ENCODE data around the gene SCN2A.

SCN2A gene

DNA sequence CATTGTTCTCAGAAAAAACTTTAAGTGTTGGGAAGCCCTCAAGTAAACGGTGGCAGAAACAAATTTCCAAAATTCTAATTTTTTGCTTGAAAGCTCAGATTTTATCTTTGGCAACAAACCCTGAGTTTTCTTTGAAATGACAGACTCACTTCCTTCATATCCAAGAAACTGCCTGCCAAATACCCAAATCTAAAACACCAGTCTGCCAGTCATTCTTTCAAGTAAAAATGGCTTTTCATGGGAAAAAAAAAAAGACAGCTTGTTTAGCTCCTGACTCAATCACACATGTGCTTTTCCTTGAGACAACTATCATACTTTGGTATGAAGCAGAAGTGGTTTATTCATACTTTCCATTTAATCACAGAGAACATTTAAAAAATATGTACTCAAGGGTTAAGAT, 189.7 kb downstream of the SCN2A start:
- Histone ChIP-seq H3K27ac (ENCODE audit: low read length) (no peak overlapping the region), H3K4me1 (ENCODE audit: insufficient read depth, low read length) (peaks cover 10% of the 10 kb centered on the region; the same call in 1 of the 2 replicates), H3K9ac (ENCODE audit: low read depth, low read length) (no peak overlapping the region), H3K27me3 (ENCODE audit: insufficient read depth, low read length) (no peaks in the 10 kb centered on the region), H3K36me3 (ENCODE audit: insufficient read depth, low read depth, low read length) (no peaks in the 10 kb centered on the region), H3K9me3 (ENCODE audit: insufficient read depth, low read depth, low read length) (no peaks in the 10 kb centered on the region), H3K4me3 (ENCODE audit: low read length) (no peak overlapping the region)

DNA sequence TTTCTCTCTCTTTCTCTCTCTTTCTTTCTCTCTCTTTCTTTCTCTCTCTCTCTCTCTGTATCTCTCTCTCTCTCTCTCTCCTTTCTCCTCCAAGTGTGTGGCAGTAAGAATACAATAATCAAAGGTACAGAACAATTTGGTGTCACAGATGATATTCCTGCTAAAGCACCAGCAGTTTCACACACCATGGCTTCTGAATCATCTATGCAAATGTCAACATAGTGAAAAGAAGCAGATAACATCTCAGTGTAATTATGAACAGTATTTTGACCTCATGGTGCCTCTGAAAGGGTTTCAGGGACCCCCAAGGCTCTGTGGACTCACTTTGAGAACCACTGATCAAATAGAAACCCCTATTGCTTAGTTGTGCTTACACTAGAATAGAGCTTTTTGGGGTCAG, 191.8 kb downstream of the SCN2A start:
- H3K27ac ChIP-seq (ENCODE audit: low read length), result no peak overlapping the region
- no peaks in the 10 kb centered on the region for H3K36me3 ChIP-seq (ENCODE audit: insufficient read depth, low read depth, low read length)
- H3K27me3 ChIP-seq (ENCODE audit: insufficient read depth, low read length), result no peaks in the 10 kb centered on the region
- H3K9ac ChIP-seq (ENCODE audit: low read depth, low read length), result no peak overlapping the region
- H3K4me3 ChIP-seq (ENCODE audit: low read length), result no peak overlapping the region
- H3K4me1 ChIP-seq (ENCODE audit: insufficient read depth, low read length), result peaks cover 23% of the 10 kb centered on the region; the same call in 1 of the 2 replicates
- no peaks in the 10 kb centered on the region for H3K9me3 ChIP-seq (ENCODE audit: insufficient read depth, low read depth, low read length)

DNA sequence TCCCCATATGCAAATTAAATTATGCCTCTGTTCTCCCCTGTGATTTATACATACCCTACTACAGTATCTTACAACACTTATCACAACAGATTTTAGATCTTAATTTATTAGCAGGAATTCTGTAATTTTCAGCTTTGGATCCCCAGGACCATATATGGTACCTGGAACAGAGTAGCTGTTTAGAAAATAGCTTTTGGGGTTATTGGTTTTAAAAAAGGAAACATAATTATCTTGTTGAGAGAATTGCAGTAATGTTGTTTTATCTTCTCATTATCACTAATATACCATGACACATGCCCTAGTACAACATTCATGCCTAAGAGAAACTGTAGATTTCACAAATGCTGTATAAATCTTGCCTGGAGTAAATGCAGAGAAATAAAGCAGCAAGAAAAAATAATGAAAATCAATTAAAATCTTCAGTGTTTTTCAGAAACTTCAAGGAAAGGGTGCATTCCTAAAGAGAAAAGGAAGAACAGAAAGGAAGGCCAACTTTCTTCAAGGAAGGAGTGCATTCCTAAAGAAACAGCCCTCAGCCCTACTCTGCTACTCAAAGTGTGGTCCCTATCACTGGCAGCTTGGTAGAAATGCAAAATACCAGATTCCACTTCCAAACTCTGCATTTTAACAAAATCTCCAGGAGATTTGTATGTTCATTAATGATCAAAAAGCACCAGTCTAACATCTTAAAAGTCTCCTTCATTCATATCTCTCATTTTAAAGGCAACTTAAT, 193.2 kb downstream of the SCN2A start:
- H3K9ac ChIP-seq (ENCODE audit: low read depth, low read length), result no peak overlapping the region
- peaks cover 26% of the 10 kb centered on the region; the same call in 1 of the 2 replicates for H3K4me1 ChIP-seq (ENCODE audit: insufficient read depth, low read length)
- H3K9me3 ChIP-seq (ENCODE audit: insufficient read depth, low read depth, low read length), result no peaks in the 10 kb centered on the region
- no peaks in the 10 kb centered on the region for H3K27me3 ChIP-seq (ENCODE audit: insufficient read depth, low read length)
- no peak overlapping the region for H3K27ac ChIP-seq (ENCODE audit: low read length)
- no peaks in the 10 kb centered on the region for H3K36me3 ChIP-seq (ENCODE audit: insufficient read depth, low read depth, low read length)
- H3K4me3 ChIP-seq (ENCODE audit: low read length), result no peak overlapping the region

DNA sequence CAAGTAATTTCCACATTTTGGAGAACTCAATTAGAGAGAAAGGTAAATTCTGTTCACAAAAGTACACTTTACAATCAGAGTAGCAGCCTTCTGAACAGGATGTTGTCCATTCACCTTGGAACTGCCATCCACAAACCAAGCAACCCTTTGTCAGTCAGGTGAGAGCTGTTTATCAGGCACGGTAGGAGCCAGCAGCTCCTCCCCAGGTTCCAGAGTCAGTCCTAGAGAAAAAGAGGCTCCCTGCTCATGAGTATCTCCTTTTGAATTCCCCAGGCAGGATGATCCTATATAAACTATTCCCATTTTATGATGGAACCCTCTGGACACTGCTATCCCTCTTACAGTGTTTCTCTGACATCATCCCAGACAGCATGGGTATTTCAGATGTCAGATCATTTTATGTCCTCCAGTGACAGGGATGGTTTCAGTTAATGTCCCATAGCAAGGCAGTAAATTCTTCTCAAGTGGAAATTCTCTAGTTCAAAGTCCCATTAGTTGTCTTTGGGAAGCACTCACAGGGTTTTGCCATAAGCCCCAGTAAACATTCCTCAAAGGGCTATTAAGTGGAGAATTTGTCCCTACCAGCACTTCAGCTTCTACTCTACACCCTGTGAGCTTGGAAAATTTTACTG, 195.8 kb downstream of the SCN2A start:
- no peaks in the 10 kb centered on the region for H3K27me3 ChIP-seq (ENCODE audit: insufficient read depth, low read length)

DNA sequence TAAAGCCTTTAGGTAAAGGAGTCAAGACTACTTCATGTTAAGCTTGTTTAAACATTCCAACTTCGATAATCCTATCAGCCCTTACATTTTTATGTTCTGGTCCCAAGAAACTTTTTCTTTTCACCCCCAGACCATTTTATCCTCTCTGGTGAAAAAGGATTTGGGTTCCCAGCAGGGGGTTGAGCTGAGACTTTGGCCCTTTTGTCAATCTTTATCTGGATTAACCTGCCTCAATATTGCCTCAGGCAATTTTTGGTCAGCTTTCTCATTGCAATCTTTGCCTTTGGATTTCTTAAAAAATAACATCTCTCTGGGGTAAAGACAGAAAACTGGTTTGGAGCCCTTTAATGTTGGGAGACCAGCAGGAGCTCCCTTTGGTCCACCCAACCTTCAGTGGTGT, 196.4 kb downstream of the SCN2A start:
- Histone ChIP-seq H3K27me3 (ENCODE audit: insufficient read depth, low read length) (no peaks in the 10 kb centered on the region), H3K9me3 (ENCODE audit: insufficient read depth, low read depth, low read length) (no peaks in the 10 kb centered on the region), H3K4me1 (ENCODE audit: insufficient read depth, low read length) (peaks cover 26% of the 10 kb centered on the region; the same call in 1 of the 2 replicates), H3K4me3 (ENCODE audit: low read length) (no peak overlapping the region), H3K36me3 (ENCODE audit: insufficient read depth, low read depth, low read length) (no peaks in the 10 kb centered on the region), H3K9ac (ENCODE audit: low read depth, low read length) (no peak overlapping the region), H3K27ac (ENCODE audit: low read length) (no peak overlapping the region)

More for the DNA sequence above, 195.8 kb downstream of the SCN2A start:
- Histone ChIP-seq H3K9me3 (ENCODE audit: insufficient read depth, low read depth, low read length) (no peaks in the 10 kb centered on the region), H3K9ac (ENCODE audit: low read depth, low read length) (no peak overlapping the region), H3K27ac (ENCODE audit: low read length) (no peak overlapping the region), H3K36me3 (ENCODE audit: insufficient read depth, low read depth, low read length) (no peaks in the 10 kb centered on the region), H3K4me3 (ENCODE audit: low read length) (no peak overlapping the region), H3K4me1 (ENCODE audit: insufficient read depth, low read length) (peaks cover 26% of the 10 kb centered on the region; the same call in 1 of the 2 replicates)

DNA sequence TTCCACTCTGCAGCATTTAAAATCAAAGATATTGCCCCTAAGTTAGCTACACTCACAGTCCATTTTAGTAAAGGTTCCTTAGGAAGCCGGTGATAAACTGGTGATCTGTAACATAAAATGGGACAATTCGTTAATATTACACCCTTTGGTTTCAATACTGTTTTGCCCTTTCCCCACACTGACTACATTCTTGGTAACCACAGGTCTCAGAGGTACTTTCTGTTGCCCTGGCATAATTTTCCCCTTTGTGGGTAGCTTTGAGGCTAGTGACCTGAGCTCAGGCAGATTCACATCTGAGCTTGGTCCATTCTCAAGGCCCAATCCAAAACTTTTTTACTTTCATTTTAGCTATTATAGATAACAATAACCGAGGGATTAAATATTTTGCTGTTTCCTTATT, 197.3 kb downstream of the SCN2A start:
- H3K4me1 ChIP-seq (ENCODE audit: insufficient read depth, low read length), result peaks cover 26% of the 10 kb centered on the region; the same call in 1 of the 2 replicates
- no peaks in the 10 kb centered on the region for H3K9me3 ChIP-seq (ENCODE audit: insufficient read depth, low read depth, low read length)
- H3K27me3 ChIP-seq (ENCODE audit: insufficient read depth, low read length), result no peaks in the 10 kb centered on the region
- no peaks in the 10 kb centered on the region for H3K36me3 ChIP-seq (ENCODE audit: insufficient read depth, low read depth, low read length)
- H3K9ac ChIP-seq (ENCODE audit: low read depth, low read length), result no peak overlapping the region
- H3K27ac ChIP-seq (ENCODE audit: low read length), result no peak overlapping the region
- no peak overlapping the region for H3K4me3 ChIP-seq (ENCODE audit: low read length)

DNA sequence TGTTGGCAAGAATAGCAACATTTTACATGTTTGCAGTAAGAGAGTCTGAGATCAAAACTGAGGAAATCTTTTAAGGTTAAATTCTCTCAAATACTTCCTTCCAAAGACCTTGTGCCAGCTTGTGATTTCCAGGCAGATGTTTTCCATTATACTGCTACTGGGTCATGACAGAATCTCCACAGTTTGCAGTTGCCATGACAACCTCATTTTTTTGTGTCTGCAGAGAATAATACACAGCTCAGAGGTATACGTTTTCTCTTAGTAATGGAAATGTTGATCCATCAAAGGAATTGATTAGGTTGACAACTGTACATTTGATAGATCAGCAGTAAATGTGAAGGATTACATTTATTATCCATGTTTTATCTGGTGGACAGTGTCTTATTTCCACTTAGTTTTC, 201.2 kb downstream of the SCN2A start:
- no peak overlapping the region for H3K9ac ChIP-seq (ENCODE audit: low read depth, low read length)
- no peak overlapping the region for H3K27ac ChIP-seq (ENCODE audit: low read length)
- H3K36me3 ChIP-seq (ENCODE audit: insufficient read depth, low read depth, low read length), result no peaks in the 10 kb centered on the region
- H3K27me3 ChIP-seq (ENCODE audit: insufficient read depth, low read length), result no peaks in the 10 kb centered on the region
- no peak overlapping the region for H3K4me3 ChIP-seq (ENCODE audit: low read length)
- peaks cover 6% of the 10 kb centered on the region; the same call in 1 of the 2 replicates for H3K4me1 ChIP-seq (ENCODE audit: insufficient read depth, low read length)
- H3K9me3 ChIP-seq (ENCODE audit: insufficient read depth, low read depth, low read length), result no peaks in the 10 kb centered on the region
